ENCODE data around the gene PPP1R18. TPM values are rescaled to one million over a fixed set of nuclear protein-coding genes. Genes with fewer than 3 reads are reported as not detected.
A peak's percentile ranks its signal among the peaks of the same experiment; 100 is the strongest.

Gene PPP1R18
- total RNA-seq, 1 experiment from 2014 or later = 33.6 TPM

- intact Hi-C loops (cut with micrococcal nuclease) = no loop called here
- CTCF ChIA-PET = no interaction called here
- Histone ChIP-seq H3K4me3 (replicated peaks in 1 of 2; ENCODE audit: low read depth in 1 of 2, low read length in 2 of 2) (no peak overlapping the region), H3K4me2 (ENCODE audit: low read length) (no peak overlapping the region), H3K27me3 (ENCODE audit: insufficient read depth, low read length) (no peaks in the 10 kb centered on the region), H3K9ac (ENCODE audit: low read length) (no peak overlapping the region), H3K4me1 (ENCODE audit: control insufficient read depth in 1 of 2, insufficient read depth in 2 of 2, low read length in 2 of 2) (peaks cover under 1 to 2% of the 10 kb centered on the region in 2 experiments; a peak in 3 of 4 replicates), H3K9me2 (ENCODE audit: insufficient read depth) (no peaks in the 10 kb centered on the region), H3K27ac (ENCODE audit: low read depth, low read length) (no peak overlapping the region), H3K9me3 (ENCODE audit: control insufficient read depth in 1 of 2, insufficient read depth in 1 of 2, low read depth in 1 of 2, low read length in 2 of 2) (no peaks in the 10 kb centered on the region), H2AFZ (ENCODE audit: low read depth, low read length, poor library complexity, severe bottlenecking) (no peak overlapping the region), H3K79me2 (ENCODE audit: insufficient read depth, low read length) (no peaks in the 10 kb centered on the region), H4K20me1 (ENCODE audit: insufficient read depth) (no peaks in the 10 kb centered on the region), H3K36me3 (ENCODE audit: control insufficient read depth in 1 of 2, insufficient read depth in 2 of 2, low read length in 2 of 2) (peaks cover 13 to 16% of the 10 kb centered on the region in 2 experiments; a peak in 3 of 4 replicates)
- RAD21 ChIA-PET (ENCODE audit: low non-redundant PET in 1 of 2, low total read pairs in 2 of 2, uncharacterized antibody in 2 of 2, unreplicated experiment in 2 of 2) = no interaction called here
- no peak for ATAC-seq
- no peak for DNase-seq (ENCODE audit: low read depth, low spot score)
- TF ChIP-seq CBX3 (IDR thresholded peaks at IDR 0.05; ENCODE audit: low read depth) (no peak), JUND (IDR thresholded peaks at IDR 0.05) (no peak), EZH2phosphoT487 (IDR thresholded peaks at IDR 0.05; ENCODE audit: borderline replicate concordance) (no peak)
- BruUV-seq (replicated peaks) = no TSS peak
- POLR2A ChIA-PET = no interaction called here
Measured at GRCh38 chr6:30641048-30641447, 45.4 kb downstream of the PPP1R18 start.

DNA sequence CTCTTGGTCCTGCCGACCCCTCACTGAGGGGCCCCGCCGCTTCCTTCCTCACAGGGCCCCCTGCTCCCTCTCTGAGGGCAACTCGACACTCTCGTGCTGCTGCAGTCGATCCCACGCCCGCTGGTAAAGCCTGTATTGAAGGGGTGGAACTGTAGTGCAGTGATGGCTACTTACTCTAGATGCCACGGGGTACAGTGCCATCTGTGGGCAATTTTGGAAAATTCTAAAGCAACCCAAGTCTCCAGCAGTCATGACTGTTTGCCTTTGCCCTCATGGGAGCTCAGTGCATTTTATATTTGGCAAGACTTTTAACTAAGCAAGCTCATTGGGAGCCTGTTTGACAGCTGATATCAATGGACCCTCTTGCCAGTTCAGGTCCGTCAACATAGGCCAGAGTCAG lies 46.0 kb downstream of the PPP1R18 start:
- DNase-seq (ENCODE audit: low read depth, low spot score) (no peak), ATAC-seq (peak; percentile 65; the same call in 1 of the 2 replicates)
- Histone ChIP-seq H3K4me1 (ENCODE audit: control insufficient read depth in 1 of 2, insufficient read depth in 2 of 2, low read length in 2 of 2) (no peaks in the 10 kb centered on the region), H3K4me2 (ENCODE audit: low read length) (no peak overlapping the region), H3K9me2 (ENCODE audit: insufficient read depth) (no peaks in the 10 kb centered on the region), H3K27ac (ENCODE audit: low read depth, low read length) (no peak overlapping the region), H4K20me1 (ENCODE audit: insufficient read depth) (no peaks in the 10 kb centered on the region), H3K9ac (ENCODE audit: low read length) (no peak overlapping the region), H3K9me3 (ENCODE audit: control insufficient read depth in 1 of 2, insufficient read depth in 1 of 2, low read depth in 1 of 2, low read length in 2 of 2) (no peaks in the 10 kb centered on the region), H3K4me3 (replicated peaks in 1 of 2; ENCODE audit: low read depth in 1 of 2, low read length in 2 of 2) (no peak overlapping the region), H3K79me2 (ENCODE audit: insufficient read depth, low read length) (no peaks in the 10 kb centered on the region), H3K27me3 (ENCODE audit: insufficient read depth, low read length) (no peaks in the 10 kb centered on the region), H3K36me3 (ENCODE audit: control insufficient read depth in 1 of 2, insufficient read depth in 2 of 2, low read length in 2 of 2) (peaks cover 13 to 16% of the 10 kb centered on the region in 2 experiments; a peak in 3 of 4 replicates), H2AFZ (ENCODE audit: low read depth, low read length, poor library complexity, severe bottlenecking) (no peak overlapping the region)
- CTCF ChIA-PET = no interaction called here
- intact Hi-C loops (cut with micrococcal nuclease) = no loop called here
- BruUV-seq (replicated peaks) = no TSS peak
- TF ChIP-seq JUND (IDR thresholded peaks at IDR 0.05) = no peak
- no peak for TF ChIP-seq POLR2AphosphoS5 (IDR thresholded peaks at IDR 0.05; ENCODE audit: low read depth, low read length)
- TF ChIP-seq SIN3A (IDR thresholded peaks at IDR 0.05; ENCODE audit: low read depth) = no peak
- no peak for TF ChIP-seq EZH2 (IDR thresholded peaks at IDR 0.05)
- no peak for TF ChIP-seq ZFX (IDR thresholded peaks at IDR 0.05)
- TF ChIP-seq, protein P1, sequence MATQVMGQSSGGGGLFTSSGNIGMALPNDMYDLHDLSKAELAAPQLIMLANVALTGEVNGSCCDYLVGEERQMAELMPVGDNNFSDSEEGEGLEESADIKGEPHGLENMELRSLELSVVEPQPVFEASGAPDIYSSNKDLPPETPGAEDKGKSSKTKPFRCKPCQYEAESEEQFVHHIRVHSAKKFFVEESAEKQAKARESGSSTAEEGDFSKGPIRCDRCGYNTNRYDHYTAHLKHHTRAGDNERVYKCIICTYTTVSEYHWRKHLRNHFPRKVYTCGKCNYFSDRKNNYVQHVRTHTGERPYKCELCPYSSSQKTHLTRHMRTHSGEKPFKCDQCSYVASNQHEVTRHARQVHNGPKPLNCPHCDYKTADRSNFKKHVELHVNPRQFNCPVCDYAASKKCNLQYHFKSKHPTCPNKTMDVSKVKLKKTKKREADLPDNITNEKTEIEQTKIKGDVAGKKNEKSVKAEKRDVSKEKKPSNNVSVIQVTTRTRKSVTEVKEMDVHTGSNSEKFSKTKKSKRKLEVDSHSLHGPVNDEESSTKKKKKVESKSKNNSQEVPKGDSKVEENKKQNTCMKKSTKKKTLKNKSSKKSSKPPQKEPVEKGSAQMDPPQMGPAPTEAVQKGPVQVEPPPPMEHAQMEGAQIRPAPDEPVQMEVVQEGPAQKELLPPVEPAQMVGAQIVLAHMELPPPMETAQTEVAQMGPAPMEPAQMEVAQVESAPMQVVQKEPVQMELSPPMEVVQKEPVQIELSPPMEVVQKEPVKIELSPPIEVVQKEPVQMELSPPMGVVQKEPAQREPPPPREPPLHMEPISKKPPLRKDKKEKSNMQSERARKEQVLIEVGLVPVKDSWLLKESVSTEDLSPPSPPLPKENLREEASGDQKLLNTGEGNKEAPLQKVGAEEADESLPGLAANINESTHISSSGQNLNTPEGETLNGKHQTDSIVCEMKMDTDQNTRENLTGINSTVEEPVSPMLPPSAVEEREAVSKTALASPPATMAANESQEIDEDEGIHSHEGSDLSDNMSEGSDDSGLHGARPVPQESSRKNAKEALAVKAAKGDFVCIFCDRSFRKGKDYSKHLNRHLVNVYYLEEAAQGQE (IDR thresholded peaks at IDR 0.05; ENCODE audit: low read depth) = no peak
- TF ChIP-seq TCF7L2 (IDR thresholded peaks at IDR 0.05; ENCODE audit: borderline replicate concordance, extremely low read depth, insufficient read depth, insufficient read length) = no peak
- no peak for TF ChIP-seq SP1 (IDR thresholded peaks at IDR 0.05; ENCODE audit: low read depth)
- no peak for TF ChIP-seq ELF1 (IDR thresholded peaks at IDR 0.05; ENCODE audit: borderline replicate concordance, low read depth)
- POLR2A ChIA-PET = no interaction called here
- RAD21 ChIA-PET (ENCODE audit: low non-redundant PET in 1 of 2, low total read pairs in 2 of 2, uncharacterized antibody in 2 of 2, unreplicated experiment in 2 of 2) = no interaction called here

All from HCT116 (cell line).